AG09319 (cell line): Measurements from ENCODE around the gene STX18.

Experiments
- DNase-seq: peaks from one replicate; pipeline ENCODE4 v3.0.0-alpha.2; 2010; ENCODE audit warnings: low read depth; ENCODE audit errors: extremely low read depth
- CTCF ChIP-seq: IDR thresholded peaks from 2 replicates; pipeline ENCODE4 v1.5.1; 2011; ENCODE audit warnings: low read depth, mild to moderate bottlenecking, inconsistent platforms, low read length, moderate library complexity

Gene STX18

GRCh38 chr4:4396628-4397440 lies 145.0 kb downstream of the STX18 start:
- DNase-seq: no peak
- TF ChIP-seq CTCF: no peak

- no peak for TF ChIP-seq CTCF
- no peak for DNase-seq
Measured at GRCh38 chr4:4395849-4396627, 145.8 kb downstream of the STX18 start.

- no peak for DNase-seq
- TF ChIP-seq CTCF: no peak
Measured at GRCh38 chr4:4395371-4395770, 146.5 kb downstream of the STX18 start.

GRCh38 chr4:4394644-4395043 lies 147.2 kb downstream of the STX18 start:
- DNase-seq: no peak
- no peak for TF ChIP-seq CTCF

GRCh38 chr4:4392501-4393183 lies 149.2 kb downstream of the STX18 start:
- TF ChIP-seq CTCF: no peak
- no peak for DNase-seq

- no peak for DNase-seq
- no peak for TF ChIP-seq CTCF
Measured at GRCh38 chr4:4391866-4392265, 150.0 kb downstream of the STX18 start.
